Ishikawa (cell line): ENCODE measurements around the gene CLPSL1.

ENCODE experiments used
- CEBPB ChIP-seq: IDR thresholded peaks from 2 replicates; pipeline ENCODE4 v1.6.1; 2012
- CREB1 ChIP-seq: IDR thresholded peaks from 2 replicates; pipeline ENCODE4 v1.6.1; 2012; ENCODE audit warnings: low read depth
- EGR1 ChIP-seq: IDR thresholded peaks from 2 replicates; pipeline ENCODE4 v1.6.1; 2012
- EP300 ChIP-seq: IDR thresholded peaks from 2 replicates; pipeline ENCODE4 v1.6.1; 2012; ENCODE audit warnings: borderline replicate concordance
- FOXM1 ChIP-seq: IDR thresholded peaks from 2 replicates; pipeline ENCODE4 v1.6.1; 2012; ENCODE audit warnings: low read depth, borderline replicate concordance
- MAX ChIP-seq: IDR thresholded peaks from 2 replicates; pipeline ENCODE4 v1.6.1; 2012
- NFIC ChIP-seq: IDR thresholded peaks from 2 replicates; pipeline ENCODE4 v1.6.1; 2012
- RAD21 ChIP-seq: IDR thresholded peaks from 2 replicates; pipeline ENCODE4 v1.6.1; 2012; ENCODE audit warnings: low read depth
- REST ChIP-seq: IDR thresholded peaks from 2 replicates; pipeline ENCODE4 v1.6.1; 2012; ENCODE audit warnings: low read depth, mild to moderate bottlenecking
- TAF1 ChIP-seq: IDR thresholded peaks from 2 replicates; pipeline ENCODE4 v1.6.1; 2012; ENCODE audit warnings: low read depth, mild to moderate bottlenecking
- TCF12 ChIP-seq: IDR thresholded peaks from 2 replicates; pipeline ENCODE4 v1.6.1; 2012; ENCODE audit warnings: low read depth
- TEAD4 ChIP-seq: IDR thresholded peaks from 2 replicates; pipeline ENCODE4 v1.6.1; 2012
- USF1 ChIP-seq: IDR thresholded peaks from 2 replicates; pipeline ENCODE4 v1.6.1; 2012
- YY1 ChIP-seq: IDR thresholded peaks from 2 replicates; pipeline ENCODE4 v1.6.1; 2012; ENCODE audit warnings: low read depth
- ZBTB7A ChIP-seq: IDR thresholded peaks from 2 replicates; pipeline ENCODE4 v1.6.1; 2012; ENCODE audit warnings: low read depth

Gene CLPSL1

GRCh38 chr6:35752330-35752729 lies 28.5 kb upstream of the CLPSL1 start:
- TF ChIP-seq CEBPB (no peak), CREB1 (no peak), REST (no peak), TEAD4 (no peak), EP300 (no peak), FOXM1 (no peak), EGR1 (no peak), YY1 (no peak), NFIC (no peak), ZBTB7A (no peak), USF1 (no peak), RAD21 (no peak), MAX (no peak), TAF1 (no peak)

- TF ChIP-seq NFIC: no peak
- TF ChIP-seq FOXM1: no peak
- no peak for TF ChIP-seq EGR1
- TF ChIP-seq RAD21: no peak
- TF ChIP-seq MAX: no peak
- TF ChIP-seq EP300: no peak
- TF ChIP-seq ZBTB7A: no peak
- no peak for TF ChIP-seq TEAD4
- no peak for TF ChIP-seq USF1
- no peak for TF ChIP-seq TAF1
- no peak for TF ChIP-seq REST
Observed at GRCh38 chr6:35754452-35755277, 26.2 kb upstream of the CLPSL1 start.

- TF ChIP-seq FOXM1 (no peak), RAD21 (no peak), TAF1 (no peak), EP300 (no peak), CEBPB (no peak), MAX (no peak), TEAD4 (no peak), NFIC (no peak), EGR1 (no peak), CREB1 (no peak), TCF12 (no peak), ZBTB7A (no peak), REST (no peak), USF1 (no peak)
Observed at GRCh38 chr6:35755278-35755924, 25.4 kb upstream of the CLPSL1 start.
